ENCODE measurements around the gene ANKIB1. TPM values are rescaled to one million over a fixed set of nuclear protein-coding genes. Genes with fewer than 3 reads are reported as not detected.
A peak's percentile ranks its signal among the peaks of the same experiment; 100 is the strongest.
"Not testable (repeated sequence)": the region's sequence is repeated elsewhere in the genome, so short reads cannot be mapped to it uniquely, and the experiment has no call there.

Gene ANKIB1
- total RNA-seq, 1 donor from 2014 or later: 58.1 TPM

- Mint-ChIP-seq H3K36me3 (ENCODE audit: insufficient read depth) (peaks cover 11% of the 10 kb centered on the region), H3K4me1 (ENCODE audit: low read depth) (no peaks in the 10 kb centered on the region), H3K27me3 (no peaks in the 10 kb centered on the region), H3K9me3 (ENCODE audit: low read depth) (no peaks in the 10 kb centered on the region), H3K4me3 (ENCODE audit: low read depth) (no peak overlapping the region), H3K27ac (no peak overlapping the region)
- DNase-seq (ENCODE audit: low spot score, unreplicated experiment): no peak
- no peak for TF ChIP-seq CTCF (IDR thresholded peaks at IDR 0.05; ENCODE audit: unreplicated experiment)
These were observed 106.2 kb downstream of the ANKIB1 start for GRCh38 chr7:92352009-92352408.

- H3K27me3 Mint-ChIP-seq: no peaks in the 10 kb centered on the region
These were observed 108.4 kb downstream of the ANKIB1 start for GRCh38 chr7:92354214-92354613.

GRCh38 chr7:92356406-92356805 is 110.6 kb downstream of the ANKIB1 start:
- TF ChIP-seq CTCF (IDR thresholded peaks at IDR 0.05; ENCODE audit: unreplicated experiment): no peak
- no peak overlapping the region for H3K27ac Mint-ChIP-seq
- no peaks in the 10 kb centered on the region for H3K9me3 Mint-ChIP-seq (ENCODE audit: low read depth)
- DNase-seq (ENCODE audit: low spot score, unreplicated experiment): no peak
- no peaks in the 10 kb centered on the region for H3K27me3 Mint-ChIP-seq
- peaks cover 21% of the 10 kb centered on the region for H3K36me3 Mint-ChIP-seq (ENCODE audit: insufficient read depth)
- no peak overlapping the region for H3K4me3 Mint-ChIP-seq (ENCODE audit: low read depth)
- no peaks in the 10 kb centered on the region for H3K4me1 Mint-ChIP-seq (ENCODE audit: low read depth)

More at GRCh38 chr7:92354214-92354613, 108.4 kb downstream of the ANKIB1 start:
- Mint-ChIP-seq H3K9me3 (ENCODE audit: low read depth) (no peaks in the 10 kb centered on the region), H3K36me3 (ENCODE audit: insufficient read depth) (peaks cover 12% of the 10 kb centered on the region), H3K27ac (no peak overlapping the region), H3K4me3 (ENCODE audit: low read depth) (no peak overlapping the region), H3K4me1 (ENCODE audit: low read depth) (no peaks in the 10 kb centered on the region)
- no peak for TF ChIP-seq CTCF (IDR thresholded peaks at IDR 0.05; ENCODE audit: unreplicated experiment)
- DNase-seq (ENCODE audit: low spot score, unreplicated experiment): no peak

- TF ChIP-seq CTCF (IDR thresholded peaks at IDR 0.05; ENCODE audit: unreplicated experiment): no peak
- DNase-seq (ENCODE audit: low spot score, unreplicated experiment): no peak
- Mint-ChIP-seq H3K9me3 (ENCODE audit: low read depth) (no peaks in the 10 kb centered on the region), H3K4me3 (ENCODE audit: low read depth) (no peak overlapping the region), H3K27ac (no peak overlapping the region), H3K4me1 (ENCODE audit: low read depth) (no peaks in the 10 kb centered on the region), H3K27me3 (no peaks in the 10 kb centered on the region), H3K36me3 (ENCODE audit: insufficient read depth) (peaks cover 21% of the 10 kb centered on the region)
These were observed 111.5 kb downstream of the ANKIB1 start for GRCh38 chr7:92357260-92357659.

GRCh38 chr7:92359179-92359578 is 113.4 kb downstream of the ANKIB1 start:
- H3K4me3 Mint-ChIP-seq (ENCODE audit: low read depth); H3K27me3 Mint-ChIP-seq; H3K9me3 Mint-ChIP-seq (ENCODE audit: low read depth); H3K4me1 Mint-ChIP-seq (ENCODE audit: low read depth); DNase-seq (ENCODE audit: low spot score, unreplicated experiment): not testable (repeated sequence)
- Mint-ChIP-seq H3K36me3 (ENCODE audit: insufficient read depth) (peaks cover 19% of the 10 kb centered on the region), H3K27ac (peak overlapping the region; percentile 37)

- Mint-ChIP-seq H3K4me3 (ENCODE audit: low read depth) (no peak overlapping the region), H3K9me3 (ENCODE audit: low read depth) (no peaks in the 10 kb centered on the region), H3K27ac (no peak overlapping the region), H3K4me1 (ENCODE audit: low read depth) (no peaks in the 10 kb centered on the region), H3K27me3 (no peaks in the 10 kb centered on the region), H3K36me3 (ENCODE audit: insufficient read depth) (peaks cover 20% of the 10 kb centered on the region)
- no peak for TF ChIP-seq CTCF (IDR thresholded peaks at IDR 0.05; ENCODE audit: unreplicated experiment)
- DNase-seq (ENCODE audit: low spot score, unreplicated experiment): no peak
These were observed 114.0 kb downstream of the ANKIB1 start for GRCh38 chr7:92359801-92360200.

All from progenitor cell of endocrine pancreas (in vitro differentiated cells).